ENCODE results near the gene SEM1. TPM values are rescaled to one million over a fixed set of nuclear protein-coding genes. Genes with fewer than 3 reads are reported as not detected.

The SEM1 gene
- 183 and 202 TPM in 2 replicates for total RNA-seq

DNA sequence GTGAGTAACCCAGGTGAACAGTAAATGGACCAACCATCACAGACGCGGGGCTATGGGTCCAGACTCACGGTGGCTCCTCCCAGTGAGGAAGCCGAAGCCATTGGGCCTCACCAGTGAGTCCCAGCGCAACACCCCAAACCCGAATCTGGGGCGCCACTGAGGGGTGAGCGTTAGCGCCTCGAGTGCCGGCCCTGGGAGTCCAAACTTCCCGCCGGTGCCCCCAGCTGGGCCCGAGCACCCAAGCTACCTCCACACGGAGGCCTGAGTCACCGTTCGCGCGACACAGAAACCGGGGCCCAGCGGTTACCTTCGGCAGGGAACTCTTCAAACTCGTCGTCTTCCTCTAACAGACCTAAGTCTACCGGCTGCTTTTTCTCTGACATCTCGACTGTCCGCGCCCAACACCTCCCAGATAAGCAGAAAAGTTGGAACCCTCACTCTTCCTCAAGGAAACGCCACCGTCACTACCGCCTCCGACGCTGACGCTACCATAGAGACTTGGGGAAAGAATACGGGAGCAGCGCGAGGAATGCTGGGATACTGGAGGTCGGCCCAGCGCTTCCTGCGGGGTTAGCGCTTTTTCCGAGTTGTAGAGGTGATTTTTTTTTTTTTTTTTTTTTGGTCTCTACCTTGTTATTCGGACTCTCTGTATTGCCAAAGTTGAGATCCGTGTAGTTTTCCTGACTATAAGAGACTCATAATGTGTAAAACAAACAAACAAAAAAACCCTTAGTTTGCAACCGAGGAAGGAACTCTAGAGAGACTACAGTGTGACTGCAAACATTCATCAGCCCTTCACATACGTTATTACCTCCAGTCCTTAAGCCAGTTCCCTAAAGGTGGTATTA is at the start of gene SEM1:
TSS of gene SEM1 (minus strand) at position 466 of the 848 bp plus-strand sequence. CDS start at position 383, 83 bp downstream.

All from bronchial smooth muscle cell (primary cell).